Subcutaneous adipose tissue (tissue), 4 donors: ENCODE measurements around the gene COPS6. TPM values are rescaled to one million over a fixed set of nuclear protein-coding genes. Genes with fewer than 3 reads are reported as not detected.

Experiments used
- total RNA-seq, 4 donors: library from RNA; depleted of rRNA; stranded (reverse); fragments of >200 nt; gene quantifications; one replicate each; pipeline ENCODE4 v1.1.0, GENCODE V29; 2016
- TF ChIP-seq, protein P1 (sequence below): fragments of 450-650 bp; IDR thresholded peaks from one replicate; pipeline ENCODE4 v1.5.1; 2016; ENCODE audit warnings: low read depth, mild to moderate bottlenecking, control low read depth, antibody characterized with exemption, moderate library complexity

Gene COPS6
- total RNA-seq, 4 donors from 2014 or later: 50.5 to 74.4 (median 57.0) TPM

DNA sequence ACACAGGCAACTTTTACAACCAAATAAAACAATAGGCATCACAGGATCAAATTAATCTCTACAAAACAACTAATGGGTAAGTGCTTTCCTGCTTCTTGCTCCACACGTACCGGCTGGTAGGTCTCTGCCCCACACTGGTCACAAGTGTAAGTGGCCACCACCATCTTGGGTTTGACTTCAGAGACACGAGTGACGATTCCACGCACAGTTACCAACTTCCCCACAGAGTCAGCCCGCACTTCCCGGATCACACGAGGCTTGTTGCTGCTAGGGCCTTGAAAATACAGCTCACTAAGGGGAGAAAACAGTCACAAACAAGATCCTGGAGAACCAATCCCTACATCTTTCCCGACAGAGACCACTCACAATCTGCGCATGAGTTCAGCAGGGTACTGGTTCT lies 10.1 kb downstream of the COPS6 start:
- TF ChIP-seq, protein P1, sequence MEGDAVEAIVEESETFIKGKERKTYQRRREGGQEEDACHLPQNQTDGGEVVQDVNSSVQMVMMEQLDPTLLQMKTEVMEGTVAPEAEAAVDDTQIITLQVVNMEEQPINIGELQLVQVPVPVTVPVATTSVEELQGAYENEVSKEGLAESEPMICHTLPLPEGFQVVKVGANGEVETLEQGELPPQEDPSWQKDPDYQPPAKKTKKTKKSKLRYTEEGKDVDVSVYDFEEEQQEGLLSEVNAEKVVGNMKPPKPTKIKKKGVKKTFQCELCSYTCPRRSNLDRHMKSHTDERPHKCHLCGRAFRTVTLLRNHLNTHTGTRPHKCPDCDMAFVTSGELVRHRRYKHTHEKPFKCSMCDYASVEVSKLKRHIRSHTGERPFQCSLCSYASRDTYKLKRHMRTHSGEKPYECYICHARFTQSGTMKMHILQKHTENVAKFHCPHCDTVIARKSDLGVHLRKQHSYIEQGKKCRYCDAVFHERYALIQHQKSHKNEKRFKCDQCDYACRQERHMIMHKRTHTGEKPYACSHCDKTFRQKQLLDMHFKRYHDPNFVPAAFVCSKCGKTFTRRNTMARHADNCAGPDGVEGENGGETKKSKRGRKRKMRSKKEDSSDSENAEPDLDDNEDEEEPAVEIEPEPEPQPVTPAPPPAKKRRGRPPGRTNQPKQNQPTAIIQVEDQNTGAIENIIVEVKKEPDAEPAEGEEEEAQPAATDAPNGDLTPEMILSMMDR: no peak

DNA sequence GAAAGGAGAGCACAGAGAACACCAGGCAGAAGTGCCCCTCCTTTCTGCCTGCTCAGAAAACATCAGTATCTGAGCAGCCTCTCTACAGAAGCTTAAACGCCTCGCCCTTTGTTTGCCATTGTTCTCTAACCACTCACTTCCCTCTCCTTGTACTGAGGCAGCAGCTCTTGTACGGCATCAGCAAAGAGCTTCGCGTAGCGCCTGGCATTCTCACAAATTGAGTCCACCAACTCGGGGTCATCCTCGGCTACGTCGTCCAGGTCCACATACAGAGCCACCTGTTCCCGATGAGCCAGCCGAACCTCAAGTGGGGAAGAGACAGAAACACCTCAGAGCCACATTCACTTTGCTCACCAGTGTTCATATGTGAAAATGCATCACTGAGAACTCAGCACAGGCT lies 10.7 kb downstream of the COPS6 start:
- TF ChIP-seq, protein P1: no peak

DNA sequence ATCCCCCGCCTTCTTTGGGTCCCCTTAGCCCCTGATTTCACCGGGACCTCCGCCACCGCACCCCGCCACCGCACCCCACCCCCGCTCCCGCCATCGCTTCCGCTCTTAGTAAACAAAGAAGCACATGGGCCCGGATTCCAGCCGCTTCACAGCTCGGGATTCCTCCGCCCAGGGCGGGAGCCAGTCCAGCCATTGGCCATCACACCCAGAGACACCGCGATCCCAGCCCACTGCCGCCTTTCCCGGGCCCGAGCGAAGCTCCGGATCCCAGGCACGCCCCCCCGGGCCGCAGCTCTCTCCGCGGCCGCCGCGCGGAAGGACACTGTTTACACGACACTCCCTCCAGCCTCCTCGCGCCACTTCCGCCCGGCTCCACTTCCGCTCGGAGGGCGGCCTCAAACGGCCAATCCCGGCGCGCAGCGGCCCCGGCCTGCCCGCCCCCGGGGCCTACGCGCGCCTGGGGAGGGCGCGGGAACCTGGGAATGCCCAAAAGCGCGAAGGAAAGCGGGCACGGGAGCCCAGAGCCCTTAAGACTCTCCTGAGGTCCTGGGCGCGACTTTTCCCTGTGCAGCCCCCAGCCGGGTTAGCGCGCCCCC lies 11.7 kb downstream of the COPS6 start:
- TF ChIP-seq, protein P1: no peak

DNA sequence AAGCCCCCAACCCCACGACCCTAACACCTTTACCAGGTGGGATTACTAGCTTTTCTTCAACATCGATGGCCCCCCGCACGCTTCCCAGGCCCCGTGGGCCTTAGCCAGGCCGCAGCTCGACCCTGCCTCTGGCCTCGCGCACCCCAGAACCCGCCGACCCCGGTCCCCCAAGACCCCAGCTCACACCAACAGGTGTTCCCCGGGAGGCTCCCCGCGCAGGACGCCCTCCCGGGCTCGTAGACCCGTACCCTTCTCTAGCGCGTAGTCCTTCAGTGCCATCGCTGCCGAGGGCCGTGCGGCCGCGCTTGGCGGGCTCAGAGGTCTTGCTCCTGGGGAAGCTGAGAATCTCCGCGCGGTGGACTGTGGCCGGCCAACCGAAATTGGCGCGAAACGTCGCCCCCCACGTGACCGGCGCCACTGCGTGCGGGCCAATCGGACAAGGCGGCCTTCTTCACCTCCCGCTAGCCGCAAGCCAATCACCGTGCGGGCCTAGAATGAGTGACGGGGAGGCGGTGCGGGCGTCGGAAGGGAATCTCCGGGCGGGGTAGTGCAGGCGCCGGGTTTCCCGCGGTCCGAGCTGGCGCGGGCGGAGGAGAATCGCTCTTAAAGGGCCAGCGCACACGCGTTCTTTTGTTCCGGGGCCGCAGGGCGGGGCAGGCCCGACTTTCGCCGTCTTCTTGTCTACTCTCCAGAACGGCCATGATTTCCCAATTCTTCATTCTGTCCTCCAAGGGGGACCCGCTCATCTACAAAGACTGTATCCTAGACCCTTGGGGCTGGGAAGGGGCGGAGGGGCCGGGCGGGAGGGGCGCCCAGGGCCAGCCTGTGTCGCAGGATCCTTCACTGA lies 12.5 kb downstream of the COPS6 start, which contains the start of the genes AP4M1 and MCM7:
TSS of gene AP4M1 (plus strand) at position 628 of the 847 bp plus-strand sequence. CDS start at position 700, 72 bp downstream.
TSS of gene MCM7 (minus strand) at position 382 of the 847 bp plus-strand sequence. CDS start at position 279, 103 bp downstream.
- TF ChIP-seq, protein P1: no peak

DNA sequence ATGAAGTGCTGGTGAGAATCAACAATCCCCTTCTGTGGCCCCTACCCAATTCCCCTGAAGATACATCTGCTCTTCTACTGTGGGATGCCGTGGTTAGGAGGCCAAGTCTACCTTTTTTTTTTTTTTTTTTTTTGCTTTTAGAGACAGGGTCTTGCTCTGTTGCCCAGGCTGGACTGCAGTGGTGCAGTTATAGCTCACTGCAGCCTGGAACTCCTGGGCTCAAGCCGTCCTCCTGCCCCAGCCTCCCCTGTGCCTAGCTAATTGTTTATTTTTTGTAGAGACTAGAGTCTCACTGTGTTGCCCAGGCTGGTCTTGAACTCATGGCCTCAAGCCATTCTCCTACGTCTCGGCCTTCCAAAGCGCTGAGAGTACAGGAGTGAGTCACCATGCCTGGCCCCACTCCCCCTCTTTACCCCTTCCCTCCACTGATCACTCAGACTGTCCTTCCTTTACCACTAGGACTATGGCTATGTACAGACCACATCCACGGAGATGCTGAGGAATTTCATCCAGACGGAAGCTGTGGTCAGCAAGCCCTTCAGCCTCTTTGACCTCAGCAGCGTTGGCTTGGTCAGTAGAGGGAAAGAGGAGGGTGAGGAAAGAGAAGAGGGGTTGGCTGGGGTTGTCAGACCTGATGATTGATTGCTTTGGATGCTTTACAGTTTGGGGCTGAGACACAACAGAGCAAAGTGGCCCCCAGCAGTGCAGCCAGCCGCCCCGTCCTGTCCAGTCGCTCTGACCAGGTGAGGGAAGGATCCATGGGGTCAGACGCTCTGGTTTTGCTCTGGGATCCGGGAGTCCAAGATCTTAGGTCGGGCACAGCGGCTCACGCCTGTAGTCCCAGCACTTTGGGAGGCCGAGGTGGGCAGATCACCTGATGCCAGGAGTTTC lies 14.4 kb downstream of the COPS6 start:
- TF ChIP-seq, protein P1: no peak

DNA sequence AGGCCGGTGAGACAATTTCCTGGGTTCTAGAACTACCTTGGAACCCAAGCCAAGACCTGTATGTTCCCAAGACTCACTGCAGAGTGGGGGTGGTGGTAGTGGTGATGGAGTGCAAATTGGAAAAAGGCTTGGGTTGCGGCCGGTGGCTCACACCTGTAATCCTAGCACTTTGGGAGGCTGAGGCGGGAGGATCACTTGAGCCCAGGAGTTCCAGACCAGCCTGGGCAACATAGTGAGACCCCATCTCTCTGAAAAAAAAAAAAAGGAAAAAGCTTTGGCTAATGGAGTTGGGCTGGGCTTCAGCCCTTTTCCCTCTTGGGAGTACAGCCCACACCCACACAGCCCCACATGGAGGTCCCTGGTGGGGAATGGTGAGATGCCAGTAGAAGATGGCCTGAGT lies 16.8 kb downstream of the COPS6 start:
- TF ChIP-seq, protein P1: no peak

DNA sequence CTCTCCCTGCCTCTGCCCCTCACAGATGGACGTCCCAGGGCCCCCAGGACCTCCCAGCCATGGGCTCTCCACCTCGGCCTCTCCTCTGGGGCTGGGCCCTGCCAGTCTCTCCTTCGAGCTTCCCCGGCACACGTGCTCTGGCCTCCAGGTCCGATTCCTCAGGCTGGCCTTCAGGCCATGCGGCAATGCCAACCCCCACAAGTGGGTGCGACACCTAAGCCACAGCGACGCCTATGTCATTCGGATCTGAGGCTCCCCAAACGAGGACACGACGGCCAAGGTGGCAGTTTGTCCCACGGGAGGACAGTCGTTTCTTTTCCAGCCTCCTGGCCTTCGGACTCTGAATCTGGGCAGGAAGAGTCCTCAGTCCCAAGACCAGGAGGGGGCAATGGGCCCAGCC lies 17.9 kb downstream of the COPS6 start:
- TF ChIP-seq, protein P1: no peak
